IPS-18a (cell line): ENCODE data around the gene FHL2.
A peak's percentile ranks its signal among the peaks of the same experiment; 100 is the strongest.
"Not testable (repeated sequence)": the region's sequence is repeated elsewhere in the genome, so short reads cannot be mapped to it uniquely, and the experiment has no call there.

Source experiments
- H3K27ac ChIP-seq: one replicate; pipeline ENCODE4 v1.5.1; 2013; ENCODE audit warnings: low read length
- H3K27me3 ChIP-seq: one replicate; pipeline ENCODE4 v1.6.1; 2013; ENCODE audit warnings: mild to moderate bottlenecking, low read length; ENCODE audit not compliant: control insufficient read depth, insufficient read depth
- H3K36me3 ChIP-seq: one replicate; pipeline ENCODE4 v1.6.1; 2013; ENCODE audit warnings: low read depth, low read length; ENCODE audit not compliant: control insufficient read depth
- H3K4me1 ChIP-seq: one replicate; pipeline ENCODE4 v1.6.1; 2013; ENCODE audit warnings: low read depth, low read length; ENCODE audit not compliant: control insufficient read depth
- H3K4me3 ChIP-seq: one replicate; pipeline ENCODE4 v1.5.1; 2013; ENCODE audit warnings: low read length
- H3K9ac ChIP-seq: one replicate; pipeline ENCODE4 v1.6.1; 2013; ENCODE audit warnings: mild to moderate bottlenecking, low read length, moderate library complexity
- H3K9me3 ChIP-seq: one replicate; pipeline ENCODE4 v1.6.1; 2013; ENCODE audit warnings: low read depth, low read length; ENCODE audit not compliant: control insufficient read depth

FHL2 gene

GRCh38 chr2:105432749-105433148, 33.9 kb upstream of the FHL2 start:
- Histone ChIP-seq H3K27me3 (no peaks in the 10 kb centered on the region), H3K4me1 (peaks cover 3% of the 10 kb centered on the region), H3K4me3 (no peak overlapping the region), H3K9me3 (no peaks in the 10 kb centered on the region), H3K9ac (no peak overlapping the region), H3K27ac (no peak overlapping the region), H3K36me3 (no peaks in the 10 kb centered on the region)

GRCh38 chr2:105432044-105432399, 33.2 kb upstream of the FHL2 start:
- Histone ChIP-seq H3K4me3 (no peak overlapping the region), H3K9me3 (no peaks in the 10 kb centered on the region), H3K4me1 (peaks cover 10% of the 10 kb centered on the region), H3K27me3 (no peaks in the 10 kb centered on the region), H3K27ac (no peak overlapping the region), H3K36me3 (no peaks in the 10 kb centered on the region), H3K9ac (no peak overlapping the region)

GRCh38 chr2:105431367-105432043, 32.7 kb upstream of the FHL2 start:
- H3K27me3 ChIP-seq, result no peaks in the 10 kb centered on the region
- peaks cover 15% of the 10 kb centered on the region for H3K4me1 ChIP-seq
- H3K9ac ChIP-seq, result no peak overlapping the region
- H3K36me3 ChIP-seq, result no peaks in the 10 kb centered on the region
- H3K27ac ChIP-seq, result no peak overlapping the region
- H3K4me3 ChIP-seq, result no peak overlapping the region
- no peaks in the 10 kb centered on the region for H3K9me3 ChIP-seq

- Histone ChIP-seq H3K27me3 (no peaks in the 10 kb centered on the region), H3K27ac (no peak overlapping the region), H3K9me3 (no peaks in the 10 kb centered on the region), H3K9ac (no peak overlapping the region), H3K36me3 (no peaks in the 10 kb centered on the region), H3K4me1 (peaks cover 21% of the 10 kb centered on the region), H3K4me3 (no peak overlapping the region)
Measured at GRCh38 chr2:105428387-105429018, 29.7 kb upstream of the FHL2 start.

GRCh38 chr2:105427485-105427884, 28.6 kb upstream of the FHL2 start:
- no peak overlapping the region for H3K9ac ChIP-seq

GRCh38 chr2:105426626-105427292, 27.9 kb upstream of the FHL2 start:
- no peak overlapping the region for H3K9ac ChIP-seq

More at GRCh38 chr2:105427485-105427884, 28.6 kb upstream of the FHL2 start:
- no peak overlapping the region for H3K4me3 ChIP-seq
- peak overlapping the region; percentile 20 for H3K27ac ChIP-seq
- H3K27me3 ChIP-seq, result no peaks in the 10 kb centered on the region
- H3K4me1 ChIP-seq, result peaks cover 21% of the 10 kb centered on the region
- no peaks in the 10 kb centered on the region for H3K9me3 ChIP-seq
- no peaks in the 10 kb centered on the region for H3K36me3 ChIP-seq

GRCh38 chr2:105425936-105426625, 27.2 kb upstream of the FHL2 start:
- H3K4me1 ChIP-seq, result peaks cover 21% of the 10 kb centered on the region
- H3K27me3 ChIP-seq, result no peaks in the 10 kb centered on the region
- no peak overlapping the region for H3K27ac ChIP-seq
- no peak overlapping the region for H3K9ac ChIP-seq
- H3K36me3 ChIP-seq, result no peaks in the 10 kb centered on the region
- no peak overlapping the region for H3K4me3 ChIP-seq
- no peaks in the 10 kb centered on the region for H3K9me3 ChIP-seq

More at GRCh38 chr2:105426626-105427292, 27.9 kb upstream of the FHL2 start:
- H3K36me3 ChIP-seq, result no peaks in the 10 kb centered on the region
- no peak overlapping the region for H3K4me3 ChIP-seq
- H3K4me1 ChIP-seq, result peaks cover 21% of the 10 kb centered on the region
- H3K27me3 ChIP-seq, result no peaks in the 10 kb centered on the region
- no peak overlapping the region for H3K27ac ChIP-seq
- no peaks in the 10 kb centered on the region for H3K9me3 ChIP-seq

- not testable (repeated sequence) for H3K27me3 ChIP-seq, H3K27ac ChIP-seq, H3K9me3 ChIP-seq, H3K4me3 ChIP-seq, H3K36me3 ChIP-seq, H3K9ac ChIP-seq
- H3K4me1 ChIP-seq, result peaks cover 21% of the 10 kb centered on the region
Measured at GRCh38 chr2:105424836-105425235, 26.0 kb upstream of the FHL2 start.

GRCh38 chr2:105422801-105423200, 23.9 kb upstream of the FHL2 start:
- Histone ChIP-seq H3K9ac (no peak overlapping the region), H3K27ac (no peak overlapping the region), H3K9me3 (peaks cover 5% of the 10 kb centered on the region), H3K27me3 (no peaks in the 10 kb centered on the region), H3K4me1 (peaks cover 19% of the 10 kb centered on the region), H3K36me3 (no peaks in the 10 kb centered on the region), H3K4me3 (no peak overlapping the region)

- H3K27ac ChIP-seq, result no peak overlapping the region
- H3K9me3 ChIP-seq, result peaks cover 5% of the 10 kb centered on the region
- no peaks in the 10 kb centered on the region for H3K36me3 ChIP-seq
- no peaks in the 10 kb centered on the region for H3K27me3 ChIP-seq
- H3K4me1 ChIP-seq, result peaks cover 1% of the 10 kb centered on the region
- H3K9ac ChIP-seq, result no peak overlapping the region
- no peak overlapping the region for H3K4me3 ChIP-seq
Measured at GRCh38 chr2:105421053-105421452, 22.2 kb upstream of the FHL2 start.

GRCh38 chr2:105418522-105418921, 19.7 kb upstream of the FHL2 start:
- Histone ChIP-seq H3K4me1 (no peaks in the 10 kb centered on the region), H3K27me3 (no peaks in the 10 kb centered on the region), H3K27ac (no peak overlapping the region), H3K9me3 (peaks cover 5% of the 10 kb centered on the region), H3K9ac (no peak overlapping the region), H3K36me3 (no peaks in the 10 kb centered on the region), H3K4me3 (no peak overlapping the region)
